Heart left ventricle (tissue), 16 donors: ENCODE results near the gene ANXA2. TPM values are rescaled to one million over a fixed set of nuclear protein-coding genes. Genes with fewer than 3 reads are reported as not detected.
A peak's percentile ranks its signal among the peaks of the same experiment; 100 is the strongest.
"Not testable (repeated sequence)": the region's sequence is repeated elsewhere in the genome, so short reads cannot be mapped to it uniquely, and the experiment has no call there.

Experiments used
- ATAC-seq, 4 donors: fragments of 200-7000 bp; cut with Tn5 transposase; one replicate each; pipeline ENCODE4 v1.9.1; 2020 to 2022; ENCODE audit warnings: moderate library complexity in 4 of 4, mild to moderate bottlenecking in 3 of 4, moderate number of reproducible peaks in 1 of 4
- DNase-seq, 5 donors: peaks; one replicate each; pipeline ENCODE4 v3.0.0-alpha.2; 2020
- H3K27ac ChIP-seq, 12 donors: fragments of 200-600 bp; sonication (generic) in 4 of 12; one replicate each; pipeline versions ENCODE4 v1.5.0 to v1.8.0; 2016 to 2022; ENCODE audit warnings: mild to moderate bottlenecking in 2 of 12
- H3K27me3 ChIP-seq, 9 donors: fragments of 200-600 bp; sonication (generic) in 2 of 9; one replicate each; pipeline versions ENCODE4 v1.5.1 to v1.8.0; 2016 to 2022; ENCODE audit warnings: mild to moderate bottlenecking in 3 of 9
- H3K36me3 ChIP-seq, 9 donors: fragments of 200-600 bp; sonication (generic) in 2 of 9; one replicate each; pipeline versions ENCODE4 v1.5.0 to v1.8.0; 2018 to 2022; ENCODE audit warnings: mild to moderate bottlenecking in 2 of 9
- H3K4me1 ChIP-seq, 12 donors: fragments of 200-600 bp; sonication (generic) in 4 of 12; one replicate each; pipeline versions ENCODE4 v1.5.0 to v1.8.0; 2016 to 2022; ENCODE audit warnings: mild to moderate bottlenecking in 3 of 12
- H3K4me3 ChIP-seq, 12 donors: fragments of 200-600 bp; sonication (generic) in 4 of 12; one replicate each; pipeline versions ENCODE4 v1.5.0 to v1.8.0; 2017 to 2022; ENCODE audit warnings: mild to moderate bottlenecking in 9 of 12, moderate library complexity in 4 of 12
- H3K9me3 ChIP-seq, 12 donors: fragments of 200-600 bp; sonication (generic) in 4 of 12; one replicate each; pipeline versions ENCODE4 v1.5.0 to v1.8.0; 2016 to 2022; ENCODE audit warnings: mild to moderate bottlenecking in 1 of 12
- CTCF ChIP-seq, 12 donors: fragments of 200-600 bp; sonication (generic) in 4 of 12; IDR thresholded peaks; one replicate each; pipeline versions ENCODE4 v1.5.0 to v1.8.0; 2018 to 2022; ENCODE audit warnings: antibody characterized with exemption in 12 of 12, mild to moderate bottlenecking in 5 of 12
- POLR2A ChIP-seq, 2 donors: fragments of 450-650 bp; IDR thresholded peaks; one replicate each; pipeline ENCODE4 v1.6.1; 2017; ENCODE audit warnings: antibody characterized with exemption in 2 of 2, mild to moderate bottlenecking in 2 of 2, moderate library complexity in 2 of 2
- WGBS, 4 donors: extraction: QIAGEN DNeasy Blood & Tissue Kit in 2 of 4; methylation state at CpG; one replicate each; pipeline versions ENCODE4 v1.1.5 to v1.1.7; 2013 to 2018; 5-methylcytosine and 5-hydroxymethylcytosine counted together
- intact Hi-C, 10 donors: fragments of 100-400 bp; cut with DNase I; formaldehyde crosslinking; loops; one replicate each; pipeline versions ENCODE4 v1.11.1 to v1.14.2; 2022
- polyA plus RNA-seq, 2 donors: library from polyadenylated mRNA; stranded (reverse); fragments of 200-250 nt; gene quantifications; one replicate each; pipeline ENCODE4 v1.2.3, GENCODE V29; 2013
- total RNA-seq, 9 donors: library from RNA; depleted of rRNA in 2 of 9; stranded (reverse); fragments of >200 nt in 2 of 9; fragmentation: NEBNext Ultra II Directional in 3 of 9; extraction: Animal tissue kit (Norgen Biotek cat#: 25700) in 3 of 9; gene quantifications; one replicate each; pipeline versions ENCODE4 v1.1.0 to v1.2.4, GENCODE V29; 2016 to 2023
- donor health status: ischemic (EF 13 %, LVEDD 7.1; RV severe dilation, severe dysfunction).
- donor health status: healthy with polysubstance abuse.
- donor health status: DM: no; HTN: yes; CAD: no.
- donor health status: DM: no; HTN: no; CAD: no.
- donor health status: ischemic (EF 25% LVEDD 6.9; RV normal size, moderate dysfunction).
- donor health status: ischemic (EF 25% LVEDD 5.7; RV mildly dilated, moderate dysfunction).
- donor health status: healthy.
- donor health status: DM: yes; HTN: yes; CAD: no.
- donor health status: ischemic (EF 35%, LVEDD 5.7; RV mildly dilated, moderate dysfunction).
- donor health status: nonischemic (EF 11% LVEDD 7.7; RV severe dilation, severe dysfunction).
- donor health status: DM: yes; HTN: yes; CAD: no.
- donor health status: PGD.
- donor health status: ischemic (EF 29% LVEDD 5.4; RV normal size, mild dysfunction).
- donor health status: nonischemic (EF 23%, LVEDD 6.1; RV moderate dilation, normal function).

ANXA2 gene
- total and polyA plus RNA-seq, 11 donors: 106 to 547 (median 207) TPM

GRCh38 chr15:60406513-60407414, 9.0 kb upstream of the ANXA2 start:
- no peak overlapping the region for H3K4me3 ChIP-seq
- intact Hi-C loops: no loop called here
- ATAC-seq (no peak), DNase-seq (no peak)
- peaks cover 0 to 31% (median 0%) of the 10 kb centered on the region in 12 donors for H3K4me1 ChIP-seq
- TF ChIP-seq POLR2A (IDR thresholded peaks at IDR 0.05) (no peak), CTCF (IDR thresholded peaks at IDR 0.05) (no peak)
- WGBS, 4 donors: 76 to 82% (median 78%) methylated on average over 2 of the region's 2 CpGs
- no peaks in the 10 kb centered on the region for H3K27me3 ChIP-seq
- no peaks in the 10 kb centered on the region for H3K36me3 ChIP-seq
- no peaks in the 10 kb centered on the region for H3K9me3 ChIP-seq
- peak overlapping the region in 3 of 12 donors; percentile 14 to 80 (median 24) for H3K27ac ChIP-seq

- DNase-seq (no peak), ATAC-seq (no peak)
- H3K9me3 ChIP-seq: no peaks in the 10 kb centered on the region
- intact Hi-C loops: no loop called here
- TF ChIP-seq CTCF (IDR thresholded peaks at IDR 0.05) (no peak), POLR2A (IDR thresholded peaks at IDR 0.05) (no peak)
- H3K27ac ChIP-seq: no peak overlapping the region
- H3K4me3 ChIP-seq: no peak overlapping the region
- H3K4me1 ChIP-seq: peaks cover 0 to 31% (median 0%) of the 10 kb centered on the region in 12 donors
- H3K27me3 ChIP-seq: no peaks in the 10 kb centered on the region
- 48 to 70% (median 49%) methylated on average over 2 of the region's 2 CpGs for WGBS, 4 donors
- H3K36me3 ChIP-seq: no peaks in the 10 kb centered on the region
These were observed 7.6 kb upstream of the ANXA2 start for GRCh38 chr15:60405399-60405798.

GRCh38 chr15:60404351-60404750, 6.6 kb upstream of the ANXA2 start:
- H3K36me3 ChIP-seq, H3K4me3 ChIP-seq, ATAC-seq, H3K27me3 ChIP-seq, H3K9me3 ChIP-seq, H3K27ac ChIP-seq, DNase-seq: not testable (repeated sequence)
- WGBS, 4 donors: 93 to 97% (median 96%) methylated on average over 12 of the region's 12 CpGs
- peaks cover 0 to 31% (median 0%) of the 10 kb centered on the region in 12 donors for H3K4me1 ChIP-seq
- intact Hi-C loops: loop anchor here in 1 of 10 donors (5.0 kb wide), 1 partner anchor 47 kb away; no protein-coding TSS in a partner anchor

- no peak for DNase-seq
- no peak for TF ChIP-seq POLR2A (IDR thresholded peaks at IDR 0.05)
- TF ChIP-seq CTCF (IDR thresholded peaks at IDR 0.05): no peak
- H3K4me1 ChIP-seq: peaks cover 0 to 17% (median 5%) of the 10 kb centered on the region in 12 donors
- H3K9me3 ChIP-seq: no peaks in the 10 kb centered on the region
- no peak for ATAC-seq
- H3K4me3 ChIP-seq: no peak overlapping the region
- intact Hi-C loops: loop anchor here in 1 of 10 donors (5.0 kb wide), 1 partner anchor 44 kb away; no protein-coding TSS in a partner anchor
- no peak overlapping the region for H3K27ac ChIP-seq
- 29 to 46% (median 39%) methylated on average over 3 of the region's 3 CpGs for WGBS, 4 donors
- no peaks in the 10 kb centered on the region for H3K27me3 ChIP-seq
- peaks cover 0 to 3% (median 0%) of the 10 kb centered on the region in 9 donors for H3K36me3 ChIP-seq
These were observed 3.2 kb upstream of the ANXA2 start for GRCh38 chr15:60400944-60401343.
